DOHH2 (cell line): ENCODE results near the gene RGCC.

ENCODE experiments used
- CTCF ChIP-seq: fragments of 200-600 bp; sonication (generic); IDR thresholded peaks from one replicate; pipeline ENCODE4 v1.5.1; 2014; ENCODE audit warnings: antibody characterized with exemption, mild to moderate bottlenecking, low read depth, low read length; ENCODE audit not compliant: poor library complexity, severe bottlenecking
- EZH2phosphoT487 ChIP-seq: fragments of 200-600 bp; sonication (generic); IDR thresholded peaks from 2 replicates; pipeline ENCODE4 v1.6.1; 2017; ENCODE audit warnings: borderline replicate concordance, mild to moderate bottlenecking, antibody characterized with exemption, low read length, moderate library complexity, mixed read lengths

GRCh38 chr13:41492432-41493260, 35.3 kb downstream of the RGCC start:
- no peak for TF ChIP-seq CTCF
- no peak for TF ChIP-seq EZH2phosphoT487
